HepG2 (cell line): ENCODE results near the gene RBM22. TPM values are rescaled to one million over a fixed set of nuclear protein-coding genes. Genes with fewer than 3 reads are reported as not detected.

ENCODE experiments used
- CREB1 ChIP-seq, 2 experiments: fragments of 450-650 bp in 1 of 2; IDR thresholded peaks; 2 replicates each; pipeline ENCODE4 v1.6.1; 2016 to 2017; ENCODE audit warnings: control low read depth in 1 of 2, mild to moderate bottlenecking in 1 of 2, missing compliant biosample characterization in 1 of 2, missing genetic modification characterization in 1 of 2
- FLYWCH1 ChIP-seq: sonication (generic); formaldehyde crosslinking; IDR thresholded peaks from 2 replicates; pipeline ENCODE4 v1.8.1; 2023; ENCODE audit warnings: mild to moderate bottlenecking, missing genetic modification reagents
- HMG20A ChIP-seq: IDR thresholded peaks from 2 replicates; pipeline ENCODE4 v1.6.1; 2016; ENCODE audit warnings: borderline replicate concordance
- MIER2 ChIP-seq: IDR thresholded peaks from 2 replicates; pipeline ENCODE4 v1.6.1; 2016; ENCODE audit warnings: missing biosample characterization, missing genetic modification reagents
- NCOA2 ChIP-seq: sonication (generic); formaldehyde crosslinking; IDR thresholded peaks from 2 replicates; pipeline ENCODE4 v1.8.0; 2022; ENCODE audit warnings: inconsistent platforms
- POLR2A ChIP-seq, 2 experiments: IDR thresholded peaks; 2 replicates each; pipeline ENCODE4 v1.6.1; 2011; ENCODE audit warnings: low read depth in 2 of 2, low read length in 2 of 2, mild to moderate bottlenecking in 1 of 2, moderate library complexity in 1 of 2; ENCODE audit not compliant: insufficient read depth in 1 of 2
- PPARG ChIP-seq: conservative IDR thresholded peaks from 2 replicates; pipeline ENCODE4 v1.6.1; 2016; ENCODE audit warnings: missing biosample characterization, missing genetic modification reagents
- REXO4 ChIP-seq: sonication (generic); formaldehyde crosslinking; IDR thresholded peaks from 2 replicates; pipeline ENCODE4 v1.8.0; 2022; ENCODE audit warnings: missing genetic modification reagents, mild to moderate bottlenecking, borderline replicate concordance
- SALL2 ChIP-seq: sonication (generic); formaldehyde crosslinking; IDR thresholded peaks from 2 replicates; pipeline ENCODE4 v1.8.1; 2023; ENCODE audit warnings: mild to moderate bottlenecking, missing genetic modification reagents, inconsistent platforms
- SRSF9 ChIP-seq: fragments of 200-400 bp; formaldehyde crosslinking; IDR thresholded peaks from 2 replicates; pipeline ENCODE4 v1.6.1; 2018; ENCODE audit warnings: borderline replicate concordance, mild to moderate bottlenecking, low read depth, low read length; ENCODE audit not compliant: insufficient read depth, poor library complexity, severe bottlenecking
- TAF1 ChIP-seq: sonication (generic); formaldehyde crosslinking; IDR thresholded peaks from 2 replicates; pipeline ENCODE4 v1.4.0; 2020; ENCODE audit warnings: missing genetic modification reagents
- TEAD2 ChIP-seq: sonication (generic); formaldehyde crosslinking; IDR thresholded peaks from 2 replicates; pipeline ENCODE4 v1.9.0; 2021; ENCODE audit warnings: missing genetic modification reagents
- ZBTB2 ChIP-seq: sonication (generic); formaldehyde crosslinking; IDR thresholded peaks from 2 replicates; pipeline ENCODE4 v1.8.0; 2022; ENCODE audit warnings: low read depth, missing genetic modification reagents
- ZNF12 ChIP-seq: sonication (generic); formaldehyde crosslinking; IDR thresholded peaks from 2 replicates; pipeline ENCODE4 v1.5.0; 2020; ENCODE audit warnings: missing genetic modification reagents
- ZNF124 ChIP-seq: sonication (generic); formaldehyde crosslinking; IDR thresholded peaks from 2 replicates; pipeline ENCODE4 v1.4.0; 2020; ENCODE audit warnings: missing genetic modification reagents
- ZNF577 ChIP-seq: sonication (generic); formaldehyde crosslinking; IDR thresholded peaks from 2 replicates; pipeline ENCODE4 v1.4.0; 2020; ENCODE audit warnings: mild to moderate bottlenecking, low read depth, missing genetic modification reagents, borderline replicate concordance
- ZNF615 ChIP-seq: sonication (generic); formaldehyde crosslinking; IDR thresholded peaks from 2 replicates; pipeline ENCODE4 v1.5.0; 2020; ENCODE audit warnings: mild to moderate bottlenecking, missing genetic modification reagents, borderline replicate concordance
- ZNF674 ChIP-seq: sonication (generic); formaldehyde crosslinking; IDR thresholded peaks from 2 replicates; pipeline ENCODE4 v1.5.0; 2020; ENCODE audit warnings: low read depth, mild to moderate bottlenecking, missing genetic modification reagents
- ZSCAN25 ChIP-seq: sonication (generic); formaldehyde crosslinking; IDR thresholded peaks from 2 replicates; pipeline ENCODE4 v1.8.0; 2022; ENCODE audit warnings: mild to moderate bottlenecking, missing genetic modification reagents
- polyA plus RNA-seq, 8 experiments: library from polyadenylated mRNA; depleted of rRNA in 3 of 8; stranded (reverse) in 7 of 8; unstranded in 1 of 8; fragments of >200 nt; fragmentation: Illumina TruSeq in 4 of 8; extraction: Trizol in 4 of 8; gene quantifications; 2 replicates each; pipeline versions ENCODE4 v1.2.1 to v1.2.3, GENCODE V29; 2011 to 2016; ENCODE audit warnings: low read depth in 4 of 8, missing spikeins in 1 of 8, mixed read lengths in 1 of 8; ENCODE audit not compliant: insufficient read depth in 1 of 8
- total RNA-seq, 5 experiments: library from RNA; depleted of rRNA; stranded (reverse); fragments of >200 nt; fragmentation: Illumina TruSeq; extraction: Trizol; gene quantifications; 2 replicates each; pipeline ENCODE4 v1.2.3, GENCODE V29; 2016; ENCODE audit warnings: low read depth in 1 of 5
- TF ChIP-seq, protein P1 (sequence below): sonication (generic); formaldehyde crosslinking; IDR thresholded peaks from 2 replicates; pipeline ENCODE4 v1.4.0; 2020; ENCODE audit warnings: mild to moderate bottlenecking, missing genetic modification reagents
- TF ChIP-seq, protein P2 (sequence below): sonication (generic); formaldehyde crosslinking; IDR thresholded peaks from 2 replicates; pipeline ENCODE4 v1.5.0; 2020; ENCODE audit warnings: mild to moderate bottlenecking, missing genetic modification reagents, borderline replicate concordance

Gene RBM22
- total and polyA plus RNA-seq, 2 of the 13 experiments (the other 11 are each of a cell fraction or from before 2014, with no cell fraction given), result 28.3 to 35.0 TPM

GRCh38 chr5:150700594-150701377 lies at the start of gene RBM22 (continued):
- TF ChIP-seq ZNF12 (CRISPR knock-in tag), result no peak
- no peak for TF ChIP-seq HMG20A (CRISPR knock-in tag)
- no peak for TF ChIP-seq TEAD2 (CRISPR knock-in tag)
- no peak for TF ChIP-seq ZNF615
- no peak for TF ChIP-seq ZNF577 (CRISPR knock-in tag)
- TF ChIP-seq POLR2A (IDR thresholded peaks at IDR 0.05; ENCODE audit: insufficient read depth in 1 of 2, low read depth in 2 of 2, low read length in 2 of 2), result peak; percentile 73 to 85
- TF ChIP-seq, protein P1, sequence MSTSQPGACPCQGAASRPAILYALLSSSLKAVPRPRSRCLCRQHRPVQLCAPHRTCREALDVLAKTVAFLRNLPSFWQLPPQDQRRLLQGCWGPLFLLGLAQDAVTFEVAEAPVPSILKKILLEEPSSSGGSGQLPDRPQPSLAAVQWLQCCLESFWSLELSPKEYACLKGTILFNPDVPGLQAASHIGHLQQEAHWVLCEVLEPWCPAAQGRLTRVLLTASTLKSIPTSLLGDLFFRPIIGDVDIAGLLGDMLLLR (CRISPR knock-in tag), result 0 out of 2 replicates have a peak, but pooled peaks have one; percentile 69
- no peak for TF ChIP-seq PPARG (CRISPR knock-in tag)
- no peak; the same call in 1 of the 2 replicates for TF ChIP-seq ZBTB2 (CRISPR knock-in tag)
- TF ChIP-seq, protein P2, sequence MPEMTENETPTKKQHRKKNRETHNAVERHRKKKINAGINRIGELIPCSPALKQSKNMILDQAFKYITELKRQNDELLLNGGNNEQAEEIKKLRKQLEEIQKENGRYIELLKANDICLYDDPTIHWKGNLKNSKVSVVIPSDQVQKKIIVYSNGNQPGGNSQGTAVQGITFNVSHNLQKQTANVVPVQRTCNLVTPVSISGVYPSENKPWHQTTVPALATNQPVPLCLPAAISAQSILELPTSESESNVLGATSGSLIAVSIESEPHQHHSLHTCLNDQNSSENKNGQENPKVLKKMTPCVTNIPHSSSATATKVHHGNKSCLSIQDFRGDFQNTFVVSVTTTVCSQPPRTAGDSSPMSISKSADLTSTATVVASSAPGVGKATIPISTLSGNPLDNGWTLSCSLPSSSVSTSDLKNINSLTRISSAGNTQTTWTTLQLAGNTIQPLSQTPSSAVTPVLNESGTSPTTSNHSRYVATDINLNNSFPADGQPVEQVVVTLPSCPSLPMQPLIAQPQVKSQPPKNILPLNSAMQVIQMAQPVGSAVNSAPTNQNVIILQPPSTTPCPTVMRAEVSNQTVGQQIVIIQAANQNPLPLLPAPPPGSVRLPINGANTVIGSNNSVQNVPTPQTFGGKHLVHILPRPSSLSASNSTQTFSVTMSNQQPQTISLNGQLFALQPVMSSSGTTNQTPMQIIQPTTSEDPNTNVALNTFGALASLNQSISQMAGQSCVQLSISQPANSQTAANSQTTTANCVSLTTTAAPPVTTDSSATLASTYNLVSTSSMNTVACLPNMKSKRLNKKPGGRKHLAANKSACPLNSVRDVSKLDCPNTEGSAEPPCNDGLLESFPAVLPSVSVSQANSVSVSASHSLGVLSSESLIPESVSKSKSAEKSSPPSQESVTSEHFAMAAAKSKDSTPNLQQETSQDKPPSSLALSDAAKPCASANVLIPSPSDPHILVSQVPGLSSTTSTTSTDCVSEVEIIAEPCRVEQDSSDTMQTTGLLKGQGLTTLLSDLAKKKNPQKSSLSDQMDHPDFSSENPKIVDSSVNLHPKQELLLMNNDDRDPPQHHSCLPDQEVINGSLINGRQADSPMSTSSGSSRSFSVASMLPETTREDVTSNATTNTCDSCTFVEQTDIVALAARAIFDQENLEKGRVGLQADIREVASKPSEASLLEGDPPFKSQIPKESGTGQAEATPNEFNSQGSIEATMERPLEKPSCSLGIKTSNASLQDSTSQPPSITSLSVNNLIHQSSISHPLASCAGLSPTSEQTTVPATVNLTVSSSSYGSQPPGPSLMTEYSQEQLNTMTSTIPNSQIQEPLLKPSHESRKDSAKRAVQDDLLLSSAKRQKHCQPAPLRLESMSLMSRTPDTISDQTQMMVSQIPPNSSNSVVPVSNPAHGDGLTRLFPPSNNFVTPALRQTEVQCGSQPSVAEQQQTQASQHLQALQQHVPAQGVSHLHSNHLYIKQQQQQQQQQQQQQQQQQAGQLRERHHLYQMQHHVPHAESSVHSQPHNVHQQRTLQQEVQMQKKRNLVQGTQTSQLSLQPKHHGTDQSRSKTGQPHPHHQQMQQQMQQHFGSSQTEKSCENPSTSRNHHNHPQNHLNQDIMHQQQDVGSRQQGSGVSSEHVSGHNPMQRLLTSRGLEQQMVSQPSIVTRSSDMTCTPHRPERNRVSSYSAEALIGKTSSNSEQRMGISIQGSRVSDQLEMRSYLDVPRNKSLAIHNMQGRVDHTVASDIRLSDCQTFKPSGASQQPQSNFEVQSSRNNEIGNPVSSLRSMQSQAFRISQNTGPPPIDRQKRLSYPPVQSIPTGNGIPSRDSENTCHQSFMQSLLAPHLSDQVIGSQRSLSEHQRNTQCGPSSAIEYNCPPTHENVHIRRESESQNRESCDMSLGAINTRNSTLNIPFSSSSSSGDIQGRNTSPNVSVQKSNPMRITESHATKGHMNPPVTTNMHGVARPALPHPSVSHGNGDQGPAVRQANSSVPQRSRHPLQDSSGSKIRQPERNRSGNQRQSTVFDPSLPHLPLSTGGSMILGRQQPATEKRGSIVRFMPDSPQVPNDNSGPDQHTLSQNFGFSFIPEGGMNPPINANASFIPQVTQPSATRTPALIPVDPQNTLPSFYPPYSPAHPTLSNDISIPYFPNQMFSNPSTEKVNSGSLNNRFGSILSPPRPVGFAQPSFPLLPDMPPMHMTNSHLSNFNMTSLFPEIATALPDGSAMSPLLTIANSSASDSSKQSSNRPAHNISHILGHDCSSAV (CRISPR knock-in tag), result no peak
- no peak for TF ChIP-seq MIER2 (CRISPR knock-in tag)
- TF ChIP-seq ZNF674 (CRISPR knock-in tag), result no peak
- TF ChIP-seq REXO4 (CRISPR knock-in tag), result no peak
- TF ChIP-seq ZSCAN25 (CRISPR knock-in tag), result no peak
- TF ChIP-seq SRSF9, result no peak
- peak; percentile 35; the same call in 1 of the 2 replicates for TF ChIP-seq SALL2 (CRISPR knock-in tag)
- TF ChIP-seq TAF1 (CRISPR knock-in tag), result peak; percentile 91
- TF ChIP-seq NCOA2 (CRISPR knock-in tag), result no peak
- peak; percentile 89 for TF ChIP-seq CREB1 (IDR thresholded peaks at IDR 0.05)
- peak; percentile 98 for TF ChIP-seq CREB1 (CRISPR knock-in tag; IDR thresholded peaks at IDR 0.05)
- TF ChIP-seq FLYWCH1 (CRISPR knock-in tag), result no peak
- TF ChIP-seq ZNF124 (CRISPR knock-in tag), result no peak
